Neural progenitor cell (in vitro differentiated cells): ENCODE data around the gene GIMAP1. TPM values are rescaled to one million over a fixed set of nuclear protein-coding genes. Genes with fewer than 3 reads are reported as not detected.

Experiments used
- DNase-seq: peaks from one replicate; pipeline ENCODE4 v3.0.0-alpha.2; 2016; ENCODE audit warnings: low spot score
- H2AFZ ChIP-seq: fragments of 200-600 bp; sonication (generic); replicated peaks from 2 replicates; pipeline ENCODE4 v1.6.1; 2016; ENCODE audit warnings: antibody characterized with exemption
- H3F3A ChIP-seq: fragments of 200-600 bp; sonication (generic); 2 replicates; pipeline ENCODE4 v1.6.1; 2016; ENCODE audit warnings: antibody characterized with exemption, low read depth
- H3K27ac ChIP-seq: fragments of 200-600 bp; sonication (generic); 2 replicates; pipeline ENCODE4 v1.5.1; 2016; ENCODE audit warnings: mild to moderate bottlenecking
- H3K27me3 ChIP-seq: fragments of 200-600 bp; sonication (generic); 2 replicates; pipeline ENCODE4 v1.6.1; 2016; ENCODE audit warnings: mild to moderate bottlenecking, moderate library complexity
- H3K36me3 ChIP-seq: fragments of 200-600 bp; sonication (generic); 2 replicates; pipeline ENCODE4 v1.5.1; 2016
- H3K4me1 ChIP-seq: fragments of 200-600 bp; sonication (generic); 2 replicates; pipeline ENCODE4 v1.6.1; 2016; ENCODE audit warnings: mixed run types
- H3K4me2 ChIP-seq: fragments of 200-600 bp; sonication (generic); 2 replicates; pipeline ENCODE4 v1.6.1; 2016
- H3K4me3 ChIP-seq: fragments of 200-600 bp; sonication (generic); 2 replicates; pipeline ENCODE4 v1.5.1; 2016
- H3K79me2 ChIP-seq: fragments of 200-600 bp; sonication (generic); 2 replicates; pipeline ENCODE4 v1.6.1; 2016; ENCODE audit warnings: low read depth
- H3K9ac ChIP-seq: fragments of 200-600 bp; sonication (generic); 2 replicates; pipeline ENCODE4 v1.6.1; 2016
- H3K9me3 ChIP-seq: fragments of 200-600 bp; sonication (generic); 2 replicates; pipeline ENCODE4 v1.5.1; 2016; ENCODE audit warnings: low read depth
- H4K20me1 ChIP-seq: fragments of 200-600 bp; sonication (generic); 2 replicates; pipeline ENCODE4 v1.6.1; 2016; ENCODE audit warnings: low read depth
- H3K27ac Mint-ChIP-seq: 3 replicates; pipeline ENCODE4 v1.8.0; 2021; ENCODE audit warnings: mixed read lengths
- H3K27me3 Mint-ChIP-seq: 2 replicates; pipeline ENCODE4 v1.8.0; 2022; ENCODE audit warnings: low read depth, mild to moderate bottlenecking, inconsistent platforms, moderate library complexity, mixed read lengths; ENCODE audit not compliant: insufficient read depth
- H3K36me3 Mint-ChIP-seq: 3 replicates; pipeline ENCODE4 v1.8.0; 2021; ENCODE audit warnings: mixed read lengths
- H3K4me1 Mint-ChIP-seq: 3 replicates; pipeline ENCODE4 v1.8.0; 2021; ENCODE audit warnings: mixed read lengths
- H3K4me3 Mint-ChIP-seq: 3 replicates; pipeline ENCODE4 v1.8.0; 2021; ENCODE audit warnings: mild to moderate bottlenecking, moderate library complexity, mixed read lengths
- H3K9me3 Mint-ChIP-seq: 3 replicates; pipeline ENCODE4 v1.8.0; 2020; ENCODE audit warnings: mixed read lengths
- EZH2 ChIP-seq: fragments of 200-600 bp; sonication (generic); IDR thresholded peaks from 2 replicates; pipeline ENCODE4 v1.6.1; 2017; ENCODE audit warnings: antibody characterized with exemption, mild to moderate bottlenecking, moderate library complexity
- EZH2phosphoT487 ChIP-seq: fragments of 200-600 bp; sonication (generic); IDR thresholded peaks from 2 replicates; pipeline ENCODE4 v1.6.1; 2017; ENCODE audit warnings: antibody characterized with exemption
- total RNA-seq: library from RNA; depleted of rRNA; stranded (reverse); fragments of >200 nt; gene quantifications from 2 replicates; pipeline ENCODE4 v1.2.3, GENCODE V29; 2015; ENCODE audit warnings: low replicate concordance
- TF ChIP-seq, protein P1 (sequence below): fragments of 200-600 bp; sonication (generic); IDR thresholded peaks from 2 replicates; pipeline ENCODE4 v1.5.1; 2017; ENCODE audit warnings: antibody characterized with exemption, mild to moderate bottlenecking

Gene GIMAP1
- total RNA-seq, 1 donor from 2014 or later, result not detected

GRCh38 chr7:150685219-150686029, 31.0 kb upstream of the GIMAP1 start, which contains the start of gene GIMAP2:
TSS of gene GIMAP2 (plus strand) at chr7:150685706. CDS start at chr7:150687060, 1,354 bp downstream.
- TF ChIP-seq EZH2 (no peak), EZH2phosphoT487 (no peak)
- TF ChIP-seq, protein P1, sequence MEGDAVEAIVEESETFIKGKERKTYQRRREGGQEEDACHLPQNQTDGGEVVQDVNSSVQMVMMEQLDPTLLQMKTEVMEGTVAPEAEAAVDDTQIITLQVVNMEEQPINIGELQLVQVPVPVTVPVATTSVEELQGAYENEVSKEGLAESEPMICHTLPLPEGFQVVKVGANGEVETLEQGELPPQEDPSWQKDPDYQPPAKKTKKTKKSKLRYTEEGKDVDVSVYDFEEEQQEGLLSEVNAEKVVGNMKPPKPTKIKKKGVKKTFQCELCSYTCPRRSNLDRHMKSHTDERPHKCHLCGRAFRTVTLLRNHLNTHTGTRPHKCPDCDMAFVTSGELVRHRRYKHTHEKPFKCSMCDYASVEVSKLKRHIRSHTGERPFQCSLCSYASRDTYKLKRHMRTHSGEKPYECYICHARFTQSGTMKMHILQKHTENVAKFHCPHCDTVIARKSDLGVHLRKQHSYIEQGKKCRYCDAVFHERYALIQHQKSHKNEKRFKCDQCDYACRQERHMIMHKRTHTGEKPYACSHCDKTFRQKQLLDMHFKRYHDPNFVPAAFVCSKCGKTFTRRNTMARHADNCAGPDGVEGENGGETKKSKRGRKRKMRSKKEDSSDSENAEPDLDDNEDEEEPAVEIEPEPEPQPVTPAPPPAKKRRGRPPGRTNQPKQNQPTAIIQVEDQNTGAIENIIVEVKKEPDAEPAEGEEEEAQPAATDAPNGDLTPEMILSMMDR, result no peak
- no peak within 1 kb of the TSS for H3K27ac Mint-ChIP-seq
- peaks cover 2% of the 10 kb centered on the region for H3K27me3 Mint-ChIP-seq
- no peak for DNase-seq
- no peak within 1 kb of the TSS for H3K4me3 Mint-ChIP-seq
- Histone ChIP-seq H3K9me3 (no peaks in the 10 kb centered on the region), H2AFZ (peak within 1 kb of the TSS; percentile 92), H4K20me1 (no peaks in the 10 kb centered on the region), H3K4me3 (no peak within 1 kb of the TSS), H3K36me3 (no peaks in the 10 kb centered on the region), H3K27ac (no peak within 1 kb of the TSS), H3K4me2 (peak within 1 kb of the TSS; percentile 45), H3K9ac (no peak within 1 kb of the TSS), H3K4me1 (peaks cover 9% of the 10 kb centered on the region), H3K79me2 (no peaks in the 10 kb centered on the region), H3F3A (no peaks in the 10 kb centered on the region), H3K27me3 (peaks cover 4% of the 10 kb centered on the region)
- no peaks in the 10 kb centered on the region for H3K9me3 Mint-ChIP-seq
- H3K36me3 Mint-ChIP-seq, result no peaks in the 10 kb centered on the region
- no peaks in the 10 kb centered on the region for H3K4me1 Mint-ChIP-seq

GRCh38 chr7:150686030-150686631, 30.3 kb upstream of the GIMAP1 start:
- no peak for TF ChIP-seq EZH2
- no peak for TF ChIP-seq EZH2phosphoT487
- TF ChIP-seq, protein P1, result no peak
- H3K4me3 ChIP-seq, result no peak overlapping the region
- no peaks in the 10 kb centered on the region for H3K36me3 ChIP-seq
- Mint-ChIP-seq H3K4me3 (no peak overlapping the region), H3K4me1 (no peaks in the 10 kb centered on the region), H3K9me3 (no peaks in the 10 kb centered on the region), H3K27ac (no peak overlapping the region), H3K27me3 (peaks cover 2% of the 10 kb centered on the region), H3K36me3 (no peaks in the 10 kb centered on the region)
- H2AFZ ChIP-seq, result peak overlapping the region; percentile 92
- no peak overlapping the region for H3K4me2 ChIP-seq
- H3K9me3 ChIP-seq, result no peaks in the 10 kb centered on the region
- no peaks in the 10 kb centered on the region for H3F3A ChIP-seq
- H3K27ac ChIP-seq, result no peak overlapping the region
- no peaks in the 10 kb centered on the region for H3K79me2 ChIP-seq
- no peak for DNase-seq
- H3K4me1 ChIP-seq, result peaks cover 9% of the 10 kb centered on the region
- peaks cover 4% of the 10 kb centered on the region for H3K27me3 ChIP-seq
- no peak overlapping the region for H3K9ac ChIP-seq
- H4K20me1 ChIP-seq, result no peaks in the 10 kb centered on the region

DNA sequence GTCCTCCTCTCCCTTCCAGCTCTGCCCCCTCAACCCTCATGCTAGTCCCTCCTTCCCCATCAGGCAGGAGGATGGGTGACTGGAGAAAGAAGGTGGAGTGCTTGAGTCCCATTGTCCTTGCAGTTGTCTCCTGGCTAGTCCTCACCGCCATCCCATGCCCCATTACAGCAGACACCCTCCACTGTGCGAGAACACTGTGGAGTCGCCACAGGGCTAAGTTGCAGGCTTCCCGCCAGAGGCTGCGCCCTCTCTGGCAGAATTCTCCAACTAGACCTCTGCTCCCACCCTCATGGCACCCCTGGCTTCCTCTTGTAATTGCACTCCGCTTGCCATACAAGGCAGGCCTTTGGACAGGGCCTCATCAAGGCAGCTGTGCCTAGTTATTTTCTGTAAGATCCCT, 27.8 kb upstream of the GIMAP1 start:
- TF ChIP-seq EZH2, result no peak

GRCh38 chr7:150695654-150696053, 20.8 kb upstream of the GIMAP1 start:
- Histone ChIP-seq H2AFZ (no peak overlapping the region), H3K9me3 (peaks cover 5% of the 10 kb centered on the region), H3K4me3 (no peak overlapping the region), H3K9ac (no peak overlapping the region), H4K20me1 (no peaks in the 10 kb centered on the region), H3K27ac (no peak overlapping the region), H3K4me2 (no peak overlapping the region), H3K27me3 (peaks cover 10% of the 10 kb centered on the region), H3K4me1 (no peaks in the 10 kb centered on the region), H3F3A (no peaks in the 10 kb centered on the region), H3K36me3 (no peaks in the 10 kb centered on the region), H3K79me2 (no peaks in the 10 kb centered on the region)
- no peak overlapping the region for H3K27ac Mint-ChIP-seq
- H3K9me3 Mint-ChIP-seq, result peaks cover 13% of the 10 kb centered on the region
- TF ChIP-seq, protein P1, result no peak
- no peak for TF ChIP-seq EZH2phosphoT487
- TF ChIP-seq EZH2, result no peak
- no peaks in the 10 kb centered on the region for H3K36me3 Mint-ChIP-seq
- no peak for DNase-seq
- peaks cover 2% of the 10 kb centered on the region for H3K27me3 Mint-ChIP-seq
- H3K4me1 Mint-ChIP-seq, result peaks cover 2% of the 10 kb centered on the region
- H3K4me3 Mint-ChIP-seq, result no peak overlapping the region

More for the DNA sequence above, 27.8 kb upstream of the GIMAP1 start:
- Histone ChIP-seq H3K4me2 (no peak overlapping the region), H3K36me3 (no peaks in the 10 kb centered on the region), H3K27ac (no peak overlapping the region), H2AFZ (no peak overlapping the region), H3F3A (no peaks in the 10 kb centered on the region), H3K9ac (no peak overlapping the region), H4K20me1 (no peaks in the 10 kb centered on the region), H3K4me1 (peaks cover 9% of the 10 kb centered on the region), H3K9me3 (no peaks in the 10 kb centered on the region), H3K4me3 (no peak overlapping the region), H3K27me3 (peaks cover 10% of the 10 kb centered on the region), H3K79me2 (no peaks in the 10 kb centered on the region)
- Mint-ChIP-seq H3K4me3 (no peak overlapping the region), H3K4me1 (no peaks in the 10 kb centered on the region), H3K27me3 (no peaks in the 10 kb centered on the region), H3K9me3 (no peaks in the 10 kb centered on the region), H3K36me3 (no peaks in the 10 kb centered on the region), H3K27ac (no peak overlapping the region)
- DNase-seq, result no peak
